CD4-positive, alpha-beta memory T cell (primary cell): Measurements from ENCODE around the gene ADGRG7. TPM values are rescaled to one million over a fixed set of nuclear protein-coding genes. Genes with fewer than 3 reads are reported as not detected.

Experiments used
- CTCF ChIA-PET: fragments of 350-600 bp; sonication (Branson Sonifier 250); formaldehyde crosslinking; loops from one replicate; lab custom pipeline; 2021; ENCODE audit warnings: inconsistent platforms; ENCODE audit not compliant: partially characterized antibody; lab: Charles Lee
- POLR2A ChIA-PET: fragments of 350-600 bp; sonication (Branson Sonifier 250); formaldehyde crosslinking; loops from one replicate; lab custom pipeline; 2021; ENCODE audit not compliant: partially characterized antibody; lab: Charles Lee
- DNase-seq, 5 donors: peaks; one replicate each; pipeline versions ENCODE4 v3.0.0 to v3.0.0-alpha.2; 2020 to 2022; ENCODE audit warnings: mixed read lengths in 1 of 5
- H3K27ac ChIP-seq: one replicate; pipeline ENCODE4 v1.7.0; 2013; ENCODE audit warnings: low read depth, low read length
- H3K27me3 ChIP-seq: 2 replicates; pipeline ENCODE4 v1.7.0; 2013; ENCODE audit warnings: mild to moderate bottlenecking, low read length, moderate library complexity; ENCODE audit not compliant: insufficient read depth
- H3K36me3 ChIP-seq: 2 replicates; pipeline ENCODE4 v1.7.0; 2013; ENCODE audit warnings: mild to moderate bottlenecking, low read length, moderate library complexity; ENCODE audit not compliant: insufficient read depth
- H3K4me1 ChIP-seq: 2 replicates; pipeline ENCODE4 v1.7.0; 2013; ENCODE audit warnings: mild to moderate bottlenecking, low read length, moderate library complexity; ENCODE audit not compliant: insufficient read depth
- H3K4me3 ChIP-seq, 2 donors: one replicate each; pipeline ENCODE4 v1.7.0; 2013; ENCODE audit warnings: low read length in 2 of 2, mild to moderate bottlenecking in 1 of 2
- H3K9me3 ChIP-seq, 2 donors: one replicate each; pipeline ENCODE4 v1.7.0; 2013; ENCODE audit warnings: low read length in 2 of 2, control low read depth in 1 of 2; ENCODE audit not compliant: control insufficient read depth in 1 of 2
- H3K27ac Mint-ChIP-seq, 7 donors: one replicate each; pipeline ENCODE4 v1.8.0; 2020 to 2021; ENCODE audit warnings: mixed read lengths in 7 of 7, mild to moderate bottlenecking in 6 of 7, inconsistent platforms in 3 of 7, moderate library complexity in 3 of 7
- H3K27me3 Mint-ChIP-seq, 2 donors: one replicate each; pipeline ENCODE4 v1.8.0; 2020 to 2021; ENCODE audit warnings: mixed read lengths in 2 of 2
- H3K36me3 Mint-ChIP-seq, 2 donors: one replicate each; pipeline ENCODE4 v1.8.0; 2020 to 2021; ENCODE audit warnings: mixed read lengths in 2 of 2, inconsistent platforms in 1 of 2, mild to moderate bottlenecking in 1 of 2
- H3K4me1 Mint-ChIP-seq, 4 donors: one replicate each; pipeline ENCODE4 v1.8.0; 2020 to 2021; ENCODE audit warnings: mixed read lengths in 4 of 4, mild to moderate bottlenecking in 1 of 4
- H3K4me3 Mint-ChIP-seq, 8 donors: one replicate each; pipeline ENCODE4 v1.8.0; 2020 to 2021; ENCODE audit warnings: mixed read lengths in 8 of 8, mild to moderate bottlenecking in 7 of 8, moderate library complexity in 6 of 8, inconsistent platforms in 3 of 8
- H3K9me3 Mint-ChIP-seq, 8 donors: one replicate each; pipeline ENCODE4 v1.8.0; 2020 to 2021; ENCODE audit warnings: mixed read lengths in 8 of 8, mild to moderate bottlenecking in 5 of 8, inconsistent platforms in 3 of 8, moderate library complexity in 1 of 8
- intact Hi-C: fragments of 100-400 bp; cut with micrococcal nuclease; formaldehyde crosslinking; loops from one replicate; pipeline ENCODE4 v1.15.1; 2023
- polyA plus RNA-seq, 2 donors: library from polyadenylated mRNA; unstranded; fragments of 300-500 nt; fragmentation: Illumina TruSeq; gene quantifications; one replicate each; pipeline ENCODE4 v1.2.3, GENCODE V29; 2021
- total RNA-seq, 2 experiments: library from RNA; stranded (reverse); gene quantifications; one replicate each; pipeline ENCODE4 v1.2.3, GENCODE V29; 2021

Gene ADGRG7
- total and polyA plus RNA-seq, 4 experiments from 2014 or later, result not detected

GRCh38 chr3:100611221-100611620, 1.8 kb downstream of the ADGRG7 start:
- intact Hi-C loops, result no loop called here
- no peak overlapping the region for H3K27ac Mint-ChIP-seq
- H3K9me3 Mint-ChIP-seq, result no peaks in the 10 kb centered on the region
- Histone ChIP-seq H3K4me3 (no peak overlapping the region), H3K36me3 (no peaks in the 10 kb centered on the region), H3K9me3 (no peaks in the 10 kb centered on the region), H3K4me1 (no peaks in the 10 kb centered on the region), H3K27me3 (no peaks in the 10 kb centered on the region), H3K27ac (no peak overlapping the region)
- peaks cover 0 to 2% (median 0%) of the 10 kb centered on the region in 4 donors for H3K4me1 Mint-ChIP-seq
- H3K27me3 Mint-ChIP-seq, result peaks cover 24 to 31% of the 10 kb centered on the region in 2 donors
- H3K4me3 Mint-ChIP-seq, result no peak overlapping the region
- ChIA-PET POLR2A (no interaction called here), CTCF (no interaction called here)
- no peaks in the 10 kb centered on the region for H3K36me3 Mint-ChIP-seq
- DNase-seq, result no peak

GRCh38 chr3:100613721-100614390, 4.5 kb downstream of the ADGRG7 start:
- H3K36me3 Mint-ChIP-seq, result no peaks in the 10 kb centered on the region
- H3K9me3 Mint-ChIP-seq, result peaks cover 0 to 6% (median under 1%) of the 10 kb centered on the region in 8 donors
- intact Hi-C loops, result no loop called here
- Histone ChIP-seq H3K36me3 (no peaks in the 10 kb centered on the region), H3K4me3 (no peak overlapping the region), H3K27me3 (no peaks in the 10 kb centered on the region), H3K27ac (no peak overlapping the region), H3K4me1 (no peaks in the 10 kb centered on the region), H3K9me3 (no peaks in the 10 kb centered on the region)
- H3K27ac Mint-ChIP-seq, result no peak overlapping the region
- CTCF ChIA-PET, result no interaction called here
- H3K4me1 Mint-ChIP-seq, result peaks cover 0 to 2% (median 0%) of the 10 kb centered on the region in 4 donors
- no peak overlapping the region for H3K4me3 Mint-ChIP-seq
- POLR2A ChIA-PET, result no interaction called here
- H3K27me3 Mint-ChIP-seq, result peaks cover 21 to 24% of the 10 kb centered on the region in 2 donors
- no peak for DNase-seq

GRCh38 chr3:100614941-100615340, 5.5 kb downstream of the ADGRG7 start:
- DNase-seq, result no peak
- peaks cover 15 to 17% of the 10 kb centered on the region in 2 donors for H3K27me3 Mint-ChIP-seq
- Histone ChIP-seq H3K36me3 (no peaks in the 10 kb centered on the region), H3K9me3 (no peaks in the 10 kb centered on the region), H3K27ac (no peak overlapping the region), H3K27me3 (no peaks in the 10 kb centered on the region), H3K4me1 (no peaks in the 10 kb centered on the region), H3K4me3 (no peak overlapping the region)
- no peak overlapping the region for H3K4me3 Mint-ChIP-seq
- POLR2A ChIA-PET, result no interaction called here
- H3K36me3 Mint-ChIP-seq, result no peaks in the 10 kb centered on the region
- peak overlapping the region in 1 of 7 donors; percentile 48 for H3K27ac Mint-ChIP-seq
- CTCF ChIA-PET, result no interaction called here
- intact Hi-C loops, result no loop called here
- no peaks in the 10 kb centered on the region for H3K4me1 Mint-ChIP-seq
- peaks cover 0 to 9% (median 2%) of the 10 kb centered on the region in 8 donors for H3K9me3 Mint-ChIP-seq

GRCh38 chr3:100615684-100616083, 6.3 kb downstream of the ADGRG7 start:
- peaks cover 0 to 9% (median 2%) of the 10 kb centered on the region in 8 donors for H3K9me3 Mint-ChIP-seq
- no peaks in the 10 kb centered on the region for H3K36me3 Mint-ChIP-seq
- H3K36me3 ChIP-seq, result no peaks in the 10 kb centered on the region
- H3K27ac ChIP-seq, result no peak overlapping the region
- DNase-seq, result no peak
- peaks cover 9 to 11% of the 10 kb centered on the region in 2 donors for H3K27me3 Mint-ChIP-seq
- H3K4me1 Mint-ChIP-seq, result no peaks in the 10 kb centered on the region
- H3K4me3 Mint-ChIP-seq, result no peak overlapping the region
- H3K27me3 ChIP-seq, result no peaks in the 10 kb centered on the region
- H3K9me3 ChIP-seq, result no peaks in the 10 kb centered on the region
- no peaks in the 10 kb centered on the region for H3K4me1 ChIP-seq
- H3K4me3 ChIP-seq, result no peak overlapping the region
- H3K27ac Mint-ChIP-seq, result no peak overlapping the region
- POLR2A ChIA-PET, result no interaction called here
- CTCF ChIA-PET, result no interaction called here
- intact Hi-C loops, result no loop called here

- H3K36me3 Mint-ChIP-seq, result no peaks in the 10 kb centered on the region
- no peak overlapping the region for H3K27ac Mint-ChIP-seq
- no peaks in the 10 kb centered on the region for H3K4me1 ChIP-seq
- no peaks in the 10 kb centered on the region for H3K36me3 ChIP-seq
- no peaks in the 10 kb centered on the region for H3K4me1 Mint-ChIP-seq
- POLR2A ChIA-PET, result no interaction called here
- no peak overlapping the region for H3K27ac ChIP-seq
- H3K9me3 ChIP-seq, result no peaks in the 10 kb centered on the region
- peaks cover 1 to 4% of the 10 kb centered on the region in 2 donors for H3K27me3 Mint-ChIP-seq
- DNase-seq, result no peak
- no peak overlapping the region for H3K4me3 Mint-ChIP-seq
- intact Hi-C loops, result no loop called here
- CTCF ChIA-PET, result no interaction called here
- no peak overlapping the region for H3K4me3 ChIP-seq
- no peaks in the 10 kb centered on the region for H3K27me3 ChIP-seq
- H3K9me3 Mint-ChIP-seq, result peaks cover 0 to 22% (median 4%) of the 10 kb centered on the region in 8 donors
These were observed 11.8 kb downstream of the ADGRG7 start for GRCh38 chr3:100621251-100621650.

GRCh38 chr3:100627491-100627890, 18.1 kb downstream of the ADGRG7 start:
- intact Hi-C loops, result no loop called here
- no peaks in the 10 kb centered on the region for H3K4me1 ChIP-seq
- ChIA-PET POLR2A (no interaction called here), CTCF (no interaction called here)
- Mint-ChIP-seq H3K27ac (no peak overlapping the region), H3K4me3 (no peak overlapping the region), H3K9me3 (peaks cover 0 to 13% (median 1%) of the 10 kb centered on the region in 8 donors), H3K36me3 (no peaks in the 10 kb centered on the region), H3K4me1 (no peaks in the 10 kb centered on the region), H3K27me3 (peaks cover 0 to 3% of the 10 kb centered on the region in 2 donors)
- H3K27me3 ChIP-seq, result no peaks in the 10 kb centered on the region
- H3K9me3 ChIP-seq, result no peaks in the 10 kb centered on the region
- no peak overlapping the region for H3K4me3 ChIP-seq
- H3K27ac ChIP-seq, result no peak overlapping the region
- DNase-seq, result no peak
- H3K36me3 ChIP-seq, result no peaks in the 10 kb centered on the region

GRCh38 chr3:100629421-100630127, 20.2 kb downstream of the ADGRG7 start:
- H3K27ac ChIP-seq, result no peak overlapping the region
- H3K4me1 Mint-ChIP-seq, result no peaks in the 10 kb centered on the region
- H3K36me3 Mint-ChIP-seq, result no peaks in the 10 kb centered on the region
- no peak overlapping the region for H3K4me3 ChIP-seq
- POLR2A ChIA-PET, result no interaction called here
- intact Hi-C loops, result no loop called here
- DNase-seq, result no peak
- no peaks in the 10 kb centered on the region for H3K4me1 ChIP-seq
- H3K27me3 Mint-ChIP-seq, result peaks cover 0 to 8% of the 10 kb centered on the region in 2 donors
- no peaks in the 10 kb centered on the region for H3K27me3 ChIP-seq
- H3K36me3 ChIP-seq, result no peaks in the 10 kb centered on the region
- H3K9me3 ChIP-seq, result no peaks in the 10 kb centered on the region
- H3K4me3 Mint-ChIP-seq, result no peak overlapping the region
- no peak overlapping the region for H3K27ac Mint-ChIP-seq
- peaks cover 0 to 10% (median under 1%) of the 10 kb centered on the region in 8 donors for H3K9me3 Mint-ChIP-seq
- CTCF ChIA-PET, result no interaction called here
